Ramos (cell line): Measurements from ENCODE around the gene EPS15.
"Not testable (repeated sequence)": the region's sequence is repeated elsewhere in the genome, so short reads cannot be mapped to it uniquely, and the experiment has no call there.

Experiments used
- in situ Hi-C: fragments of 300-500 bp; cut with MboI; formaldehyde crosslinking; loops from one replicate; pipeline ENCODE4 v1.14.3; 2022; ENCODE audit warnings: low sequenced_read_pairs; ENCODE audit not compliant: unreplicated experiment

EPS15 gene

DNA sequence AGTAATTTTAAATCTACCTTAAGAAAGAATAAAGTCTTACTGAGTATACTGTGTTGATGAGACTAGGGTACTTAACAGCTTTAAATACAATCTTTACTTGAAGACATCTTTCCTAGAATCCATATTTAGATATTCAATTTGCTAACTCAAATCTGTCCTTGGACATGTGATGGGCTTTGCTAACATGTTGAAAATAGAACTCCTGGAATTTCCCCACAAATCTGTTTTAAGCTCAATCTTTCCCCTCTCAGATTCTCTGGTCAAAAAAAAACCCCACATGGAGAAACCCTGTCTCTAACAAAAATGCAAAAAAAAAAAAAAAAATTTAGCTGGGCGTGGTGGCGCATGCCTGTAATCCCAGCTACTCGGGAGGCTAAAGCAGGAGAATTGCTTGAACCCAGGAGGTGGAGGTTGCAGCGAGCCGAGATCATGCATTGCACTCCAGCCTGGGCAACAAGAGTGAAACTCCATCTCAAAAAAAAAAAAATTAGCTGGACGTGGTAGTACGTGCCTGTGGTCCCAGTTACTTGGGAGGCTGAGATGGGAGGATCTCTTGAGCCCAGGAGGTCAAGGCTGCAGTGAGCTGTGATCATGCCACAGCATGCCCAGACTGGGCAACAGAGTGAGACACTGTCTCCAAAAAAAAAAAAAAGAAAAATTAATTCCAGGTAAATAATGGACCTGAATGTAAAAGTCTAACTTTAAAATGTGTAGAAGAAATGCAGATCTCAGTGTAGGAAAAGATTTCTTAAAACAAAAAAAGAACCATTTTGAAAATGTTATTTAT lies 109.1 kb downstream of the EPS15 start:
- in situ Hi-C loops: not testable (repeated sequence)

DNA sequence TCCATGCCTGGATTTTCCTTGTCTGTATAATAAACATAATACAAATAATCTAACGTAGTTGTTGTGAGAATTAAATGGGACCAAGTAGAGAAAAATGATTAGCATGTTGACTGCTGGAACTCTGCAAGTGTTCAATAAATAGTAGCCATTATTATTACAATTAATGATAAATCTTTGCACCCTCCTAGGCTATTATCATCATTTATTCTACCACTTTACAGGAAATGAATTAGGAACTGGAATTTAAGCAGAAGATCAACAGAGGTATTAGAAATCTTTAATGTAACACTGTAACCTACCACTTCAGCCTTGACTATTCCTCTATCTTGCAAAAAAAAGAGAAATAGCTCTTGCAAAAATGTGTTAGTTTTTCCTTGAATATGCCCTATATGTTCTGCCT lies 126.8 kb downstream of the EPS15 start:
- in situ Hi-C loops: no loop called here

DNA sequence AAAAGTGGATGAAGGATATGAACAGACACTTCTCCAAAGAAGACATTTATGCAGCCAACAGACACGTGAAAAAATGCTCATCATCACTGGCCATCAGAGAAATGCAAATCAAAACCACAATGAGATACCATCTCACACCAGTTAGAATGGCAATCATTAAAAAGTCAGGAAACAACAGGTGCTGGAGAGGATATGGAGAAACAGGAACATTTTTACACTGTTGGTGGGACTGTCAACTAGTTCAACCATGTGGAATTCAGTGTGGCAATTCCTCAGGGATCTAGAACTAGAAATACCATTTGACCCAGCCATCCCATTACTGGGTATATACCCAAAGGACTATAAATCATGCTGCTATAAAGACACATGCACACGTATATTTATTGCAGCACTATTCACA lies 128.4 kb downstream of the EPS15 start:
- in situ Hi-C loops: not testable (repeated sequence)

DNA sequence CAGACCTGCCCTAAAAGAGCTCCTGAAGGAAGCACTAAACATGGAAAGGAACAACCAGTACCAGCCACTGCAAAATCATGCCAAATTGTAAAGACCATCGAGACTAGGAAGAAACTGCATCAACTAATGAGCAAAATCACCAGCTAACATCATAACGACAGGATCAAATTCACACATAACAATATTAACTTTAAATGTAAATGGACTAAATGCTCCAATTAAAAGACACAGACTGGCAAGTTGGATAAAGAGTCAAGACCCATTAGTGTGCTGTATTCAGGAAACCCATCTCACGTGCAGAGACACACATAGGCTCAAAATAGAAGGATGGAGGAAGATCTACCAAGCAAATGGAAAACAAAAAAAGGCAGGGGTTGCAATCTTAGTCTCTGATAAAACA lies 131.8 kb downstream of the EPS15 start:
- in situ Hi-C loops: not testable (repeated sequence)

DNA sequence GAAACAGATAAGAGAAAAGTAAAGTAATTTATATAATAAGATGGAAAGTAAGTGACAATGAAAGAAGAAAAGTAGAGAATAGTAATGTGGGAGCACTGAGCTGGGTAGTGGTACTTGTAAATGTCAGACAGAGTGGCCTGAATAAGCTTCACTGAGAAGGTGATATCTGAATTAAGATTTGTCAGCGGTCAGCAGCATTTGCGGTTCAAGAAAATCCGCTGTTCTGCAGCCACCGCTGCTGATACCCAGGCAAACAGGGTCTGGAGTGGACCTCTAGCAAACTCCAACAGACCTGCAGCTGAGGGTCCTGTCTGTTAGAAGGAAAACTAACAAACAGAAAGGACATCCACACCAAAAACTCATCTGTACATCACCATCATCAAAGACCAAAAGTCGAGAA lies 132.8 kb downstream of the EPS15 start:
- in situ Hi-C loops: not testable (repeated sequence)

DNA sequence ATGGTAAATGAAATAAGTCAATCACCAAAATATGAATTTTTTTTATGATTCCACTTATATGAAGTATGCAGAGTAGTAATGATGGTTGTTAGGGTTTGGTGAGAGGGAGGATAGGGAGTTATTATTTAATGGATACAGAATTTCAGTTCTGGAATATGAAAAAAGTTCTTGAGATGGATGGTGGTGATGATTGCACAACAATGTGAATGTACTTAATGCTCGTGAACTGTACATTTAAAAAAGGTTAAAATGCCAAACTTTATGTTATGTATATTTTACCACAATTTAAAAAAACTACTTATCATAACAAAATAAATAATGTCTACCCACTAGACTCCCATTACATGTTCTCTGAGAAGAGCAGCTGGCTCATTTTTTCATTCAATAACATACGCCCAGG lies 133.3 kb downstream of the EPS15 start:
- in situ Hi-C loops: no loop called here

DNA sequence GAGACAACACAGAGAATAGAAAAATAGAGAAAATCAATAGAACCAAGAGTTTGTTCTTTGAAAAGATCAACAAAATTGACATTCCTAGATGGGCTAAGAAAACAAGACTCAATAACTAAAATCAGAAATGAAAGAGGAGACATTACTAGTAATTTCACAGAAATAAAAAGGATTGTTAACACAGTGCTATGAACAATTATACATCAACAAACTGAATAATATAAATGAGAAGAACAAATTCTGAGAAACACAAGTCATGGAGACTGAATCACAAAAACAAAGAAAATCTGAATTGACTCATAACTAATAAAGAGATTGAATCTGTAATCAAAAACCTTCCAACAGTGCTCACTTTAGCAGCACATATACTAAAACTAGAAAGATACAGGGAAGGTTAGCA lies 137.1 kb downstream of the EPS15 start:
- in situ Hi-C loops: no loop called here

DNA sequence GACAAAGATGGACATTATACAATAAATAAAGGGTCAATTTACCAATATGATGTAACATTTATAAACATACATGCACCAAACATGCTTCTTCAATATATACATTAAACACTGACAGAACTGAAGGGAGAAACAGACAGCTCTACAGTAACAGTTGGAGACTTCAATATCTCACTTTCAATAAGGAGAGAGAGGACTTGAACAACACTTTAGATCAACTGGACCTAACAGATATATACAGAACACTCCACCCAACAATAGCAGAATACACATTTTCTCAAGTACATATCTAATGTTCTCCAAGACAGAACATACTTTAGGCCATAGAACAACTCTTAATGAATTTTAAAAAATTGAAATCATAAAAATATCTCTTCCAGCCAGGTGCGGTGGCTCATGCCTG lies 138.1 kb downstream of the EPS15 start:
- in situ Hi-C loops: no loop called here

DNA sequence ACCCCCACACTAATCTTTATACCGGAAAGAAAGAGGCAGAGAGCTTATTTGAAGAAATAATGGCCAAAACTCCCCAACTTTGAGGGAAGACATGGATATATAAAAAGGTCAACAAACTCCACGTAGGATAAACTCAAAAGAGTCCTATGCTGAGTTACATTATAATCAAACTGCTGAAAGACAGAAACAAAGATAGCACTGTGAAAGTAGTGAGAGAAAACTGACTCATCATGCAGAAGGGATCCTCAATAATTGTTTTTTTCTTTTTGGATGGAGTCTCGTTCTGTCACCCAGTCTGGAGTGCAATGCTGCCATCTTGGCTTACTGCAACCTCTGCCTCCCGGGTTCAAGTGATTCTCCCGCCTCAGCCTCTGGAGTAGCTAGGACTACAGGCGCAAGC lies 140.2 kb downstream of the EPS15 start:
- in situ Hi-C loops: no loop called here

DNA sequence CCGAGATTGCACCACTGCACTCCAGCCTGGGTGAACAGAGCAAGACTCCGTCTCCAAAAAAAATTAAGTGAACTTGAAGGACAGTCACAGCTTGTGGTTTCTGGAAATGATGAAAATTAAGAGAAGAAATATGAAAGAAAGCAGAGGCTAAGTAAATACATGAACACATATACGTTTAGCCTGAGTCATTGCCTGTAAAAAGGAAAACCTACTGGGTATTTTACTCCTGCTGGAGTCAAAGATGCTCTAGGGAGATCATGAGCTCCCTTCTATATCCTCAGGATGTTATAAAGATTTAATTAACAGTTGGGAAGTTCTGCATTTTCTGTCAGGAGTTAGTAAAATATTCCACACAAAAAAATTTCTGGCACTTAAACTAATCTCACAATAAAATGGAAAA lies 145.2 kb downstream of the EPS15 start:
- in situ Hi-C loops: no loop called here

DNA sequence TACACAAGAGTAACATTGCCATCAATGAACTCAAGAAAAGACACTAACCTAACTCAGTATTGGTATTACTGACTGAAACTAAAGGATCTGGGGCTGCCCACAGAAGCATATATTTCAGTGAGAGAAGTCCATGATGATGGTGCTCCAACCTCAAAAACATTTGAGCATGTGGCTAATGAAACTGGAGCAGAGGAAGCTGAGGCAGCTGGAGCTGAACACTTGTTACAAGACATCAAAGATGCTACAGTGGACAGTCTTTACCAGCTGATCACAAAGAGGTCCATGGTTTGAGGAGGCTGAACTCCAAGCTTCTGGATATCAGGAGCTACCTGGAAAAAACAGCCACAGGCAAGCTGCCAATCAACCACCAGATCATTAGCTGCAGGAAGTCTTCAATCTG lies 146.5 kb downstream of the EPS15 start:
- in situ Hi-C loops: no loop called here

DNA sequence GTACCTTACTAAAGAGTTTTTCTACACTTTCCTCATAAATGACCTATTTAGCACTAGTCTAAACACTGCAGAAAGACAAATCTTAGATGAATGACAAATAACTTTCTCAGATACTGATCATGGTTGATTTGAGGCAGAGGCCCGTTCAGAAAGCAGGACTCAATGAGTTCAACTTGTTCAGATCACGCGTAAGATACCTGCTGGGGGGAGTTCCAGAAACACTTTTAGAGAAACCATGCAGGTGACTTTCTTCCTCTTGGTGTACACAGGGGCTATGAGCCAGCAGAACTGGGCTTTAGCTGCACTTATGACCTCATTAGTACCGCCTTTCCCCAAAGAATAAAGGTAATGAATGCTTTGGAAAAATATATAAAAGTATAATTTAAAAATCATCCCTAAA lies 149.9 kb downstream of the EPS15 start:
- in situ Hi-C loops: no loop called here

DNA sequence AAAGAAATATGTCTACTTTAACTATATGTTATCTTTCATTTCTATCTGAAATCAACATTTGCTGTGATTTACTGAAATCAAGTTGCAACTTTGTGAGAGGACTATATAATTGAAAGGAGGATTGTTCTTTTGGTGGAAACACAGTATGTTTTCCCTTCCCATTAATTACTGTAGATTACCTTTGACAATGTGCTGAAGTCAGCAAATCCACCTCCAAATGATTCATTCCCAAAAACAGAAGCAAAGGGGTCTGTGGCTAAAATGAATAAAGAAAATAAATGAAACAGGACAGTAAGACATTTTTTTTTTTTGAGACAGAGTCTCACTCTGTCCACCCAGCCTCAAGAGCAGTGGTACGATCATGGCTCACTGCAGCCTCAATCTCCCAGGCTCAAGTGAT lies 153.3 kb downstream of the EPS15 start:
- in situ Hi-C loops: no loop called here

DNA sequence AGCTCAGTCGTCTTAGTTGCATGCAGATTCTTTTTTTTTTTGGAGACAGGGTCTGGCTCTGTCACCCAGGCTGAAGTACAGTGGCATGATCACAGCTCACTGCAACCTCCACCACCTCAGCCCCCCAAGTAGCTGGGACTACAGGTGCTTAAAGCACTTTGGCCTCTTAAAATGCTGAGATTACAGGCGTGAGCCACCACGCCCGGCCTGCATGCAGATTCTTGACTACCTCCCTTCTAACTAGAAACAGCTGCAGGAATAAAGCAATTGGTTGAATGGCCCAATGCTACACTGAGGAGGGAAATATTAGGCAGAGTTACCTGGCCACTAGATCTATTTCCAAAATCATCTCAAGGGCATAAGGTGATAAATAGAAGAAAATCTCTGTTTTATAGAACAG lies 159.2 kb downstream of the EPS15 start:
- in situ Hi-C loops: no loop called here

DNA sequence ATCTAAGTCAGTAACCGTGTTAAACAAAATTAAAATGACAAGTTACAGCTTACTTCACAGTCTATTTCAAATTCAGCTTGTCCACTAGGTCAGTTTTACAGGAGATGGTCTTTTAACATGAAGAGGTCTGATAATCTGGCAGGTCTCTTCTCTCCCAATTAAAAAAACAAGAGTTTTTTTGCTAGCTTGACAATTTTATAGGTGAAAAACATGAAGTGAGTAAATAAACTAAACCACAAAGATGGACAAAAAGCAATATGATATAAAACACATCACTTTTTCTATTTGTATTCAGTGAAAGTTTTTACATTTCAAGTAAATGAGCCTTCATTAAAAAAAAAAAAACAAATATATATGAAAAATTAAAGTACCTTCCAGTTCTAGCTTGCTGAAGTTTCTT lies 163.7 kb downstream of the EPS15 start:
- in situ Hi-C loops: no loop called here

DNA sequence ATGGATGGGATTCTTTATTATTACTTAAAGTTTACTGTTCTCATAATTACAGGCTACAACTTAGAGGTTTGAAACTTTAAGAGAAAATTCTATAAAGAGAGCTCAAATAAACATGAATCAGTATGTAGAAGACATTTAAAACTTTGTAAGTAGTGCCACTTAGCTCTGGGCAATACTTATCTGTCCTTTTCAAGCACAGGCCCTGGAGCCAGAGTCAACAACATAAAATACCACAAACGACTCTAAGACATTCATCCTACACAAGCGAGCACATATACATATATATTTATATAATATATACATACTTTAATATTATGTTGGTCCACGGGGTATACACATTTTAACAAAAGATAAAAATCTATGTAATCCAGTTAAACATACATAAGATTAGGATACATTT lies 164.7 kb downstream of the EPS15 start:
- in situ Hi-C loops: no loop called here

DNA sequence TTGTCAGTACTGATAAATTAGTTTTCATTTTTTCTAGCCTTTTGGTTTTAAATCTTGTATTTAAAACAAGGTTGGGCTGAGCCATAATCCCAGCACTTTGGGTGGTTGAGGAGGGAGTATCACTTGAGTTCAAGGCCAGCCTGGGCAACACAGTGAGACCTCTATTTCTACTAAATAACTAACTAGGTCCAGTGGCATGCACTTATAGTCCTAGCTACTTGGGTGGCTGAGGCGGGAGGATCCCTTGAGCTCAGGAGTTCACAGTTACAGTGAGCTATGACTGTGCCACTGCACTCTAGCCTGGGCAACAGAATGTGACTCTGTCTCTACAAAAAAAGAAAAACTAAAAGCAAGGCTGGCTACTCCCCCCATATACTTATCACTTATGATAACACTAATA lies 167.2 kb downstream of the EPS15 start:
- in situ Hi-C loops: no loop called here

DNA sequence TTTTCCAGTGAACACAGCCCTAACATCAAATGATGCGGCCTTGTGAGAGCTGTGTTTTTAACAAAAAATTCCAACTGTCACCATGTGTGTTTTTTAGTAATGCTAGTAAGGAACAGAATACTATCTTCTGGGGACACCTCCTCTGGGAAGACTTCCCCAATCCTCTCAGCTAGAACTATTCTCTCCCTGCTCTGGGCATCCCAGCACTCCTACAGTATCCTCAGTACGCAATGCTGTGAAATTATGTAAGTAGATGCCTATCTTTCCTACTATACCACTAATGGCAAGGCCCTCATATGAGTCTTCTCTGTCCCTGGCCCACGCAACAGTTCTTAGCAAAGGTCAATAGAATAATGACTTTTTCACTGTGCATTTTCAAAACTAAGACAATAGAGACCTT lies 169.2 kb downstream of the EPS15 start:
- in situ Hi-C loops: no loop called here

DNA sequence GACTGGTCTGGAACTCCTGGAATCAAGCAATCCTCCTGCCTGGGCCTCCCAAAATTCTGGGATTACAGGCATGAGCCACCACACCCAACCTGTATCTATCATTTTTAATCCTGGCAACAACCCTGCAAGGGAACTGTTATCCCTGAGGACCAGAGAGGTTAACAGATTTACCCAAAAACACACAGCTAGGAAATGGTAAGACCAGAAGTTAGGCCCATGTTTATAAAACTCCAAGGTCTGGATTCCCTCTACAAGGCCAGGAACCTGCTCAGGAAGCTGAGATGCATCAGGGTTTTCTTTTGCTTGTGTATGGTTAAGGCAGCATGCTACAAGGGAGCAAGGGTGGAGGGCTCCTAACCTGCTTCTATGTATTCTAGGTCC lies 170.9 kb downstream of the EPS15 start:
- in situ Hi-C loops: no loop called here

DNA sequence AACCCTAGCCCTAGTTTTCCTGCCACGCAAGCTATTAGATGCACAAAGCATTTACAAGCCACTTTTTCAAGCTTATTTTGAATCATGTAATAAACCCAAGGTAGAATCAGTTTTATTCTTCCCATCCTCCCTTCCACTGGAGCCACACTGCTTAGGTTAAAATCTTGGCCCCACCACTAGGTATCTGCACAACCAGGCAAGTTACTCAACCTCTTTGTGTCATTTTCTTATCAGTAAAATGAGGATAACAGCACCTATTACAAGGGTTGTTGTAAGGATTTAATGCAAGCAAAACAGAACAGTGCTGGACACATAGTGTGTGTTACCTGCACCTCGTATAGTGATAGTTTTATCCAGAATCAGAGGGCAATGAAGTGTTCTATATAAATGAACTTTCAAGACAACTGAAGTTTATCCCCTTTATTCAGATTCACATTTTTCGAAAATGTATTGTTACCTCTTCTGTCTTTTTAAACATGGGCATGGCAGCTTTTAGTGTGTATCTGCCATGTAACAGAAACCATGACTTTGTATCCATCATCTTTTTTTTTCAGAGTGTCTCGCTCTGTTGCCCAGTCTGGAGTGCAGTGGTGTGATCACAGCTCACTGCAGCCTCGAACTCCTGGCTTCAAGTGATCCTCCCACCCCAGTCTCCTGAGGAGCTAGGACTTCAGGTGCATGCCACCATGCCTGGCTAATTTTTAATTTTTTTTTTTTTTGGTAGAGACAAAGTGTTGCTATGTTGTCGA lies 171.5 kb downstream of the EPS15 start:
- in situ Hi-C loops: no loop called here

DNA sequence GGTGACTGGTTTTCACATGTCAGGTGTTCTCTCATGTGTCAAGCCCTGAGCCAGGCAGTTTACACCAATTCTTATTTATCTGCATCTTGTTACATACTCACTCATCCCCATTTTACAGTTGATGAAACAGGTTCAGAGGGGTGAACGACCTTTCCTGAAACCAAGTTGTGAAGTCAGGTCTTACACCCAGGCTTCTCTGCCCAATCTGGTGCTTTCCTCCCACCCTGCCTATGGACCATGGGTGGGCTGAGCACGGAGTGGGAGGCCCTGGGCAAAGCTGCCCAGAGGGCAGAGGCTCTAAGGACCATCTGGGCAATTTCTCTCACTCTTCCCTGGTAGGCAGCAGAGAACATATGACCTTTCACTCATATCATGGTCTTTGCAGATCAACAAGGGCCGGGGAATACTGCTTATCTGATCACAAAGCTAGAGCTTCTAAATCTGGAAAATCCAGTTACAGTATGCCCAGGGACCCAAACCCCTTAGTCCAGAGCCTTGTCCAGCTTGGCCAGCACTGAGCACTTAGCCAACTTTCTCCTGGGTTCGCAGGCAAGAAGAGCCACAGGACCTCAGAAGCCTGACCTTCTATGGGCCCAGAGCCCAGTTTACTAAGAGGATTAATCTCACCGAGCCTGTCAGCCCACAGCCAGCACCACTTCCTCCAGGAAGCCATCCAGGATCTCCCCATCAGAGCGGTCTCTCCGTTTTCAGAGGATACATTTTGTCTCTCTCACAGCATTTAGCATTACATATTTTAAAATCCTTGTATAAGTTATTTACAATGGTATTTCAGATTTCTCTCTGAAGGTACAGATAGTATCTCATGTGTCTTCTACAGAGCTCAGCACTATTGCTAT lies 172.8 kb downstream of the EPS15 start:
- in situ Hi-C loops: no loop called here
